ENCODE results near the gene CADM2.

CADM2 gene

DNA sequence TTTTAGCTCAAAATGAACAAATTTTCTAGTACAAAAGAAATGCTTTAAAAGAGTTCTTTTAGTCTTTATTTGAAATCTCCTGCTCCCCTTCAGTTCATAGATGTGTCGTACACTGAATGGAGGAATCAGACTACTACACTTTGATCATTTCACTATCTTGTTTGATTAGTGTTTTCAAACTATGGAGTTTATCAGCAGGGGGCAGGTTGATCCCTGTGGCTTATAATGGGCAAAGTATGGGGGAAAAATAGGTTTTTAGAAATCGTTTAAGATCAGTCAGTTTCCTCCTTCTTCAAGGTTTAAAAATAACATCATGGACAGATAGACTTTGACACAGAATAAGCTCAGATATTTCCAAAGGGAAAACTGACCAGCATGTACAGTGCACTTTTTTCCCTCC is 701.7 kb downstream of the CADM2 start:
- Histone ChIP-seq H3K27me3 (ENCODE audit: insufficient read depth, low read depth) (no peaks in the 10 kb centered on the region), H2AFZ (ENCODE audit: low read depth) (no peak overlapping the region), H3K9ac (no peak overlapping the region), H3K27ac (no peak overlapping the region), H3K36me3 (ENCODE audit: insufficient read depth) (no peaks in the 10 kb centered on the region), H4K20me1 (ENCODE audit: insufficient read depth) (no peaks in the 10 kb centered on the region), H3K79me2 (ENCODE audit: insufficient read depth, low read depth) (no peaks in the 10 kb centered on the region), H3K4me2 (no peak overlapping the region), H3K4me1 (ENCODE audit: low read depth, poor library complexity, severe bottlenecking) (no peaks in the 10 kb centered on the region), H3K4me3 (IDR thresholded peaks at IDR 0.05; ENCODE audit: insufficient read depth, low read depth, low read length) (no peak overlapping the region)
- TF ChIP-seq, protein P1, sequence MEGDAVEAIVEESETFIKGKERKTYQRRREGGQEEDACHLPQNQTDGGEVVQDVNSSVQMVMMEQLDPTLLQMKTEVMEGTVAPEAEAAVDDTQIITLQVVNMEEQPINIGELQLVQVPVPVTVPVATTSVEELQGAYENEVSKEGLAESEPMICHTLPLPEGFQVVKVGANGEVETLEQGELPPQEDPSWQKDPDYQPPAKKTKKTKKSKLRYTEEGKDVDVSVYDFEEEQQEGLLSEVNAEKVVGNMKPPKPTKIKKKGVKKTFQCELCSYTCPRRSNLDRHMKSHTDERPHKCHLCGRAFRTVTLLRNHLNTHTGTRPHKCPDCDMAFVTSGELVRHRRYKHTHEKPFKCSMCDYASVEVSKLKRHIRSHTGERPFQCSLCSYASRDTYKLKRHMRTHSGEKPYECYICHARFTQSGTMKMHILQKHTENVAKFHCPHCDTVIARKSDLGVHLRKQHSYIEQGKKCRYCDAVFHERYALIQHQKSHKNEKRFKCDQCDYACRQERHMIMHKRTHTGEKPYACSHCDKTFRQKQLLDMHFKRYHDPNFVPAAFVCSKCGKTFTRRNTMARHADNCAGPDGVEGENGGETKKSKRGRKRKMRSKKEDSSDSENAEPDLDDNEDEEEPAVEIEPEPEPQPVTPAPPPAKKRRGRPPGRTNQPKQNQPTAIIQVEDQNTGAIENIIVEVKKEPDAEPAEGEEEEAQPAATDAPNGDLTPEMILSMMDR (conservative IDR thresholded peaks at IDR 0.05; ENCODE audit: low read depth, low read length) = no peak

DNA sequence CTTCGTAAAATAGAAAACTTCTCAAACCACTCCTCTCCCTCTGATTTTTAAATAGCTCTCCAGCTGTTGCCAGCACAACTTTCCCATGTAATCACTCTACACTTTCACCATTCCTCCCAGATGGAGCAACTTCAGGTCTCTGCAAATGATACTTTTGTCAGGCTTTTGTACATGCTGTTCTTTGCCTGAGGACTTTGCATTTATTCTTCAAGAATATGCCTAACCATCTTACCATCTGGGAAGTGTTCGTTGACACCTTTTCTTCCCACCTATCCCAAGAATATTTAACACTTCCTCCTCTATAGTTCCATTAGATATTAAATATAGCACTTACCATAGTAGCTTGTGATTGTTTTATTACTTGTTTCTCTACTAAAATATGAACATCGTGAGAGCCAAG is 703.7 kb downstream of the CADM2 start:
- Histone ChIP-seq H3K4me3 (IDR thresholded peaks at IDR 0.05; ENCODE audit: insufficient read depth, low read depth, low read length) (no peak overlapping the region), H2AFZ (ENCODE audit: low read depth) (no peak overlapping the region), H3K27ac (no peak overlapping the region), H3K36me3 (ENCODE audit: insufficient read depth) (no peaks in the 10 kb centered on the region), H3K79me2 (ENCODE audit: insufficient read depth, low read depth) (no peaks in the 10 kb centered on the region), H4K20me1 (ENCODE audit: insufficient read depth) (no peaks in the 10 kb centered on the region), H3K4me1 (ENCODE audit: low read depth, poor library complexity, severe bottlenecking) (no peaks in the 10 kb centered on the region), H3K4me2 (no peak overlapping the region), H3K9ac (no peak overlapping the region), H3K27me3 (ENCODE audit: insufficient read depth, low read depth) (no peaks in the 10 kb centered on the region)
- TF ChIP-seq, protein P1 (conservative IDR thresholded peaks at IDR 0.05; ENCODE audit: low read depth, low read length) = no peak

DNA sequence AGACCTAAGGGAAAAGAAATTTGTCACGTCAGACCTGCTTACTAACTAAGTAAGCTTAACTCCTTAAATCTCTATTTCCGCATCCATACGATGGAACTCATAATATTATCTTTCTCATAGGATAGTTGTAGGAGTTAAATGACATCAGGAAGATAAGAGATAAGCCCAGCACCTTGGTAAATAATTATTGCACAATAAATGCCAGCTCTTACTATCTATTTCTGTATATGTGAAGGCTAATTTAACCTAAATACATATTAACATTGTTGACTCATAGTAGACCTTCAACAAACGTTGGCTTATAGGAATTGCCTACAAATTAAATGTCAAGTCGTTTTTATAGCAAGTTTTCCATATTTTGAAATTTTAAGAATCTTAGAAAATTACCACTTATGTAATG is 709.0 kb downstream of the CADM2 start:
- no peak overlapping the region for H3K9ac ChIP-seq
- H3K4me2 ChIP-seq = no peak overlapping the region
- H3K27me3 ChIP-seq (ENCODE audit: insufficient read depth, low read depth) = no peaks in the 10 kb centered on the region
- H3K27ac ChIP-seq = no peak overlapping the region
- H4K20me1 ChIP-seq (ENCODE audit: insufficient read depth) = no peaks in the 10 kb centered on the region
- H3K4me1 ChIP-seq (ENCODE audit: low read depth, poor library complexity, severe bottlenecking) = no peaks in the 10 kb centered on the region
- TF ChIP-seq, protein P1 (conservative IDR thresholded peaks at IDR 0.05; ENCODE audit: low read depth, low read length) = no peak
- H3K79me2 ChIP-seq (ENCODE audit: insufficient read depth, low read depth) = no peaks in the 10 kb centered on the region
- H3K36me3 ChIP-seq (ENCODE audit: insufficient read depth) = no peaks in the 10 kb centered on the region
- no peak overlapping the region for H2AFZ ChIP-seq (ENCODE audit: low read depth)
- no peak overlapping the region for H3K4me3 ChIP-seq (IDR thresholded peaks at IDR 0.05; ENCODE audit: insufficient read depth, low read depth, low read length)

DNA sequence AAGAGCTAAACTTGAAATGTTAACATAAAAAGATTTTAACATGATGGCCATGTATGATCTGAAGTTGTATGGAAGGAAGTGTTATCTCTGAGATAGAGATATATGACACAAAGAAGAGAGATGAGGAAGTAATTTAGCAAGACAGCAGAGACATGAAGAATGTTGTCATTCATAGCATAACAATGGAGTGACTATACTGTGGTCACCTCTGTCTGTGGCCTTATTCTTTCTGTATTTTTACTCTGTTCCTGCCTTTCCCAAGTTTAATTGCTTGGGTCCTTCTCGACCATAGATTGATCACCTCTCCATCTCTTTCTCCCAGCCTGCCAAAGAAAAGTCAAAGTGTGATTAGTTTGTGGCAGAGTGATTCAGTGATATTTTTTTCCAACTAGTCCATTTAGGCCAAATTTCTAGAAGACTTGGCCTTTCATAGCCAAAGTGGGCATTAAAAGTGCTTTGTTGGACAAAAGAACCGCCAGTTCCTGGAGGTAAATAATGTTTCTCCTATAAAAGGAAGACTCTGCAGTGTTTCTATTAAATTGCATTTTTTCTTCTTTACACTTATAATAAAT is 711.9 kb downstream of the CADM2 start:
- Histone ChIP-seq H3K79me2 (ENCODE audit: insufficient read depth, low read depth) (no peaks in the 10 kb centered on the region), H4K20me1 (ENCODE audit: insufficient read depth) (no peaks in the 10 kb centered on the region), H3K36me3 (ENCODE audit: insufficient read depth) (no peaks in the 10 kb centered on the region), H3K9ac (no peak overlapping the region), H3K4me1 (ENCODE audit: low read depth, poor library complexity, severe bottlenecking) (no peaks in the 10 kb centered on the region), H3K4me2 (no peak overlapping the region), H3K4me3 (IDR thresholded peaks at IDR 0.05; ENCODE audit: insufficient read depth, low read depth, low read length) (no peak overlapping the region), H3K27me3 (ENCODE audit: insufficient read depth, low read depth) (no peaks in the 10 kb centered on the region), H2AFZ (ENCODE audit: low read depth) (no peak overlapping the region), H3K27ac (no peak overlapping the region)
- TF ChIP-seq, protein P1 (conservative IDR thresholded peaks at IDR 0.05; ENCODE audit: low read depth, low read length) = no peak

Data from KMS-11 (cell line).